Left ventricle myocardium inferior (tissue), 1 donor: ENCODE measurements around the gene KIFC3. TPM values are rescaled to one million over a fixed set of nuclear protein-coding genes. Genes with fewer than 3 reads are reported as not detected.

Experiments used
- DNase-seq: peaks from one replicate; pipeline ENCODE4 v3.0.0-alpha.2; 2020
- H3K27ac ChIP-seq: fragments of 200-600 bp; replicated peaks from 2 replicates; pipeline ENCODE4 v1.8.0; 2021
- H3K27me3 ChIP-seq: fragments of 200-600 bp; 2 replicates; pipeline ENCODE4 v1.8.0; 2021; ENCODE audit warnings: low read depth
- H3K36me3 ChIP-seq: fragments of 200-600 bp; 2 replicates; pipeline ENCODE4 v1.8.0; 2021
- H3K4me1 ChIP-seq: fragments of 200-600 bp; 2 replicates; pipeline ENCODE4 v1.8.0; 2021
- H3K4me3 ChIP-seq: fragments of 200-600 bp; 2 replicates; pipeline ENCODE4 v1.8.0; 2021; ENCODE audit warnings: mild to moderate bottlenecking, moderate library complexity
- H3K9me3 ChIP-seq: fragments of 200-600 bp; replicated peaks from 2 replicates; pipeline ENCODE4 v1.8.0; 2021
- intact Hi-C: fragments of 100-400 bp; cut with micrococcal nuclease; formaldehyde crosslinking; loops from one replicate; pipeline ENCODE4 v1.11.0; 2022
- total RNA-seq: library from RNA; stranded (reverse); fragmentation: NEBNext Ultra II Directional; extraction: Animal tissue kit (Norgen Biotek cat#: 25700); gene quantifications from one replicate; pipeline ENCODE4 v1.2.1, GENCODE V29; 2021
- TF ChIP-seq, protein P1 (sequence below): fragments of 200-600 bp; IDR thresholded peaks from 2 replicates; pipeline ENCODE4 v1.8.0; 2021; ENCODE audit warnings: antibody characterized with exemption, mild to moderate bottlenecking, borderline replicate concordance
- donor health status: DM: no; HTN: yes; CAD: no; lungs with severe emphysema.

KIFC3 gene
- total RNA-seq, 1 donor from 2014 or later: 63.5 TPM

GRCh38 chr16:57736419-57737351 is 65.6 kb downstream of the KIFC3 start:
- DNase-seq: peak; percentile 16
- Histone ChIP-seq H3K9me3 (peaks cover 8% of the 10 kb centered on the region), H3K4me1 (peaks cover 35% of the 10 kb centered on the region), H3K27ac (peak overlapping the region; percentile 78), H3K36me3 (no peaks in the 10 kb centered on the region), H3K27me3 (no peaks in the 10 kb centered on the region), H3K4me3 (peak overlapping the region; percentile 87)
- intact Hi-C loops: no loop called here
- TF ChIP-seq, protein P1, sequence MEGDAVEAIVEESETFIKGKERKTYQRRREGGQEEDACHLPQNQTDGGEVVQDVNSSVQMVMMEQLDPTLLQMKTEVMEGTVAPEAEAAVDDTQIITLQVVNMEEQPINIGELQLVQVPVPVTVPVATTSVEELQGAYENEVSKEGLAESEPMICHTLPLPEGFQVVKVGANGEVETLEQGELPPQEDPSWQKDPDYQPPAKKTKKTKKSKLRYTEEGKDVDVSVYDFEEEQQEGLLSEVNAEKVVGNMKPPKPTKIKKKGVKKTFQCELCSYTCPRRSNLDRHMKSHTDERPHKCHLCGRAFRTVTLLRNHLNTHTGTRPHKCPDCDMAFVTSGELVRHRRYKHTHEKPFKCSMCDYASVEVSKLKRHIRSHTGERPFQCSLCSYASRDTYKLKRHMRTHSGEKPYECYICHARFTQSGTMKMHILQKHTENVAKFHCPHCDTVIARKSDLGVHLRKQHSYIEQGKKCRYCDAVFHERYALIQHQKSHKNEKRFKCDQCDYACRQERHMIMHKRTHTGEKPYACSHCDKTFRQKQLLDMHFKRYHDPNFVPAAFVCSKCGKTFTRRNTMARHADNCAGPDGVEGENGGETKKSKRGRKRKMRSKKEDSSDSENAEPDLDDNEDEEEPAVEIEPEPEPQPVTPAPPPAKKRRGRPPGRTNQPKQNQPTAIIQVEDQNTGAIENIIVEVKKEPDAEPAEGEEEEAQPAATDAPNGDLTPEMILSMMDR: peak; percentile 20

DNA sequence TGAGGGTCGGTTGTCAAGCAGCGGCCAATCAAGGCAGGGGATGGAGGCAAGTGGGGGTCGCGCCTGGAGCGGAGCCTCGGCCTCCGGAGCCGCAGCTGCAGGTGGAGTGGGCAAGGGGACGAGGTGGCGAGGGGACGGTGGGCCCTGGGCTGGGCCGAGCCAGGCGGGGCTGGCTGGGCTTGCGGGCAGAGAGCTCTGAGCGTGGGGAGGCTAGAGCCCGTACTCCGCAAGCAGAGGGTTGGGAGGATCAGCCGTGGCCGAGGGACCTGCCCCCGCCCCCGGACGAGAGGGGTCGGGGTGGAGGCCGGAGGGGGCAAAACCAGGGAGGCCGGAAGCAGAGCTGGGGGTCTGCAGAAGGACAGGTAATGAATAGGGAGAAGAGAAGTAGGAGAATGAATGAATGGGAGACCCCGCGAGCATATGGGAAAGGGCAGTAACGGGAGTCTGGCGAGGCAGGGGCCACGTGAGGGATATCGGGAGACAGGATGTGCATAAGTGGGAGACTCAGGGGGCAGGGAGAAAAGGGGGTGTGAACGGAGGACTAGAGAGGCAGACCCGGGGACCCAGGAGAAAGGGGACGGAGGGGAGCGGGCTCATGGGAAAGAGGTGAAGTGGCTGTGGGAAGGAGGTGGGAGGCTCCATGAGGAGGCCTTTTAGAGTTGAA is 66.4 kb downstream of the KIFC3 start, which contains the start of gene KATNB1:
Gene KATNB1 (plus strand): TSS at position 16 of the 664 bp plus-strand sequence. CDS start 1,474 bp downstream, outside the sequence.
- TF ChIP-seq, protein P1: no peak
- Histone ChIP-seq H3K4me3 (peak within 1 kb of the TSS; percentile 87), H3K27me3 (no peaks in the 10 kb centered on the region), H3K9me3 (peaks cover 8% of the 10 kb centered on the region), H3K36me3 (no peaks in the 10 kb centered on the region), H3K27ac (peak within 1 kb of the TSS; percentile 93), H3K4me1 (peaks cover 30% of the 10 kb centered on the region)
- intact Hi-C loops: no loop called here
- DNase-seq: peak; percentile 18

GRCh38 chr16:57734925-57735754 is 67.2 kb downstream of the KIFC3 start:
- Histone ChIP-seq H3K27ac (peak overlapping the region; percentile 93), H3K4me3 (peak overlapping the region; percentile 87), H3K27me3 (no peaks in the 10 kb centered on the region), H3K4me1 (peaks cover 30% of the 10 kb centered on the region), H3K9me3 (peaks cover 8% of the 10 kb centered on the region), H3K36me3 (no peaks in the 10 kb centered on the region)
- peak; percentile 98 for DNase-seq
- intact Hi-C loops: no loop called here
- TF ChIP-seq, protein P1: no peak

GRCh38 chr16:57734308-57734924 is 67.9 kb downstream of the KIFC3 start:
- peak overlapping the region; percentile 93 for H3K27ac ChIP-seq
- no peak for DNase-seq
- intact Hi-C loops: no loop called here
- no peaks in the 10 kb centered on the region for H3K36me3 ChIP-seq
- TF ChIP-seq, protein P1: no peak
- H3K27me3 ChIP-seq: no peaks in the 10 kb centered on the region
- peak overlapping the region; percentile 87 for H3K4me3 ChIP-seq
- H3K9me3 ChIP-seq: peaks cover 8% of the 10 kb centered on the region
- peaks cover 30% of the 10 kb centered on the region for H3K4me1 ChIP-seq
